ENCODE measurements around the gene C5AR2.
"Not testable (repeated sequence)": the region's sequence is repeated elsewhere in the genome, so short reads cannot be mapped to it uniquely, and the experiment has no call there.

C5AR2 gene
- long read RNA-seq, donor 1, result 0 reads
- long read RNA-seq, donor 2, result 0 reads
- long read RNA-seq, donor 3, result 0 reads
- long read RNA-seq, donor 4, result 0 reads
- long read RNA-seq, donor 5, result 0 reads
- long read RNA-seq, donor 6, result 0 reads
- long read RNA-seq, donor 7, result 0 reads
- long read RNA-seq, donor 8, result 0 reads

DNA sequence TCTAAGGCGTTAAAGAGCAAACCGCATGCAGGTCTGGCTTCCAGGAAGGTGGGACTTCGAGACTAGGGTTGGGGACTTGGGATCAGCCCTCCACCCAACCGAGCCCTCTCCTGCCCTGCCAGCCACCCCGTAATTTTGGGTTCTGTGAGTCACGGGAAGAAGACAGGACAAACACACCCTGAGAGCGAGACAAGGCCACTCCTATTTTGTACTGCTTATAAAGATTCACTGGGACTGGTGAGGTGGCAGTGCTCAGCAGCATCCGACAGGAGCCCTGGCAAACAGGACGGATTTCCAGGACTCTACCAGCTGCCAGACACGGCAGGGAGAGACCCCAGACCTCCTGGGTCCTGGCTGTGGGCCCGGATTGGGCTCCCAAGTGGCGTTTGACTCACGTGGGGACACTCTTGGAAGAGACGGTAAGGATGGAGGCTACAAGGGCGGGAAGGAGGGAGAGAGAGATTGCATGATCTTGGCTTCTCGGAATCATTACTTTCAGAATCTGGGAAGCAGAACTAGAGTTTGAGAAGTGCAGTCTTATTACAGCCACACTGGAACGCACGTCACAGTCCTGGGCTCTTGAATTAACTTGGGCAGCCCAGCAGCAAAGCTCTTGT lies at the start of gene C5AR2:
TSS of gene C5AR2 (plus strand) at position 245 of the 617 bp plus-strand sequence. CDS start 8,625 bp downstream, outside the sequence.
- DNase-seq, result no peak

DNA sequence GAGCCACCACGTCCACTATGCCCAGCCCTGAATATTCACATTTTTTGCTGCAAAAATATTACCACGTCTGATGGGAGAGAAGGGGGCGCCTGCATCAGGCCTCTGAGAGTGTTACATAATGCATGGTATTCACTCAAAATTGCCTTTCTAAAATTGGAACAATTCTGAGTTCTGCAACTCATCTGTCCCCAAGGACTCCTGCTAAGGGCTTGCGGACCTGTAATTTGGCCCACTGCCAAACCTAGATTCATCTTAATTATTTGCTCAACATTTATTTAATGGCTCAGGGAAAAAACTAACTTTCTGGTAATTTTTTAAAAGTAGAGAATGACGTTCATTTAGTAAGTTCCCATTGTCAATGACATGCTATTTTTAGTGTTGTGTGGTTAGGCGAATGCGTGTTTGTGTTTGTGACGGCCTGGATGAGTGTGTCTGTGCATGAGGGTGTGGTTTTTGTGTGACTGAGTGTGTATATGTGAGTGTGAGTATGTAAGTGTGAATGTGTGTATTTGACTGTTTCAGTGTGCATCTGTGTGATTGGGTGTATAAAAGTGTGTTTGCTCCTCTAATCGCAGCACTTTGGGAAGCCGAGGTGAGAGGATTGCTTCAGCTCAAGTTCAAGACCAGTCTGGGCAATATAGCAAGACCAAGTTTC lies 48.4 kb upstream of the C5AR2 start:
- DNase-seq, result no peak

DNA sequence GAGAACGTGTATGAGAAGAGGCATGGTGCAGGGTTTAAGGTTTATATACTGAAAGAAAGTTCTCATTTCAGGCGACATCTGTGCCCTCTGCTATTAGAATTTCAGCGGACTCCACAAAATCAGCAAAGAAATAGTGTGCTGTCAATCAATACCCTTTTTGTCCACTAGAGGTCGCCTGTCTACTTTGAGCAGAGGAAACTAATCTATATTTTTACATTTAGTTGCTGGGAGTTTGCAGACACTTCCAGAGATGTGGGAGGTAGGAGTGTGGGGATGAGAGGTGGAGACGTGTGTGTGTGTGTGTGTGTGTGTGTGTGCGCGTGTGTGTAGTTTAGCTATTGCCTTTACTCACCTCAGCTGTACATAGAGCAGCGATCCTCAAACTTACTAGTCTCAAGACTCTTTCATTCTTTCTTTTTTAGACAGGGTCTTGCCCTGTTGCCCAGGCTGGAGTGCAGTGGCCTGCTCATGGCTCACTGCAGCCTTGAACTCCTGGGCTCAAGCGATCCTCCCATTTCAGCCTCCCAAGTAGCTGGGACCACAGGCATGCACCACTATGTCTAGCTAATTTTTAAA lies 47.6 kb upstream of the C5AR2 start:
- DNase-seq, result peak; percentile 57

DNA sequence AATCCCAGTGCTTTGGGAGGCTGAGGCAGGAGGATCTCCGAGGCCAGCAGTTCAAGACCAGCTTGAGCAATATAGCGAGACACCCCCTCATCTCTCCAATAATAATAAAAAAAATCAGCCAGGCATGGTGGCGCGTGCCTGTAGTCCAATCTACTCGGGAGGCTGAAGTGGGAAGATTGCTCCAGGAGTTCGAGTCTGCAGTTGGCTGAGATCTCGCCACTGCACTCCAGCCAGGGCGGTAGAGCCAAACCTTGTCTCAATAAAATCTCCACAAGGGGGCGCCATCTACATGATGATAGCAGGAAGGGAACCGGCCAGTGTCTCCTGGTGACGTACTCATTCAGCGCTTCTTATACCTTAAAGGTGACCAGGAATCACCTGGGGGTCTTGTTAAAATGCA lies 35.9 kb upstream of the C5AR2 start:
- no peak for DNase-seq

DNA sequence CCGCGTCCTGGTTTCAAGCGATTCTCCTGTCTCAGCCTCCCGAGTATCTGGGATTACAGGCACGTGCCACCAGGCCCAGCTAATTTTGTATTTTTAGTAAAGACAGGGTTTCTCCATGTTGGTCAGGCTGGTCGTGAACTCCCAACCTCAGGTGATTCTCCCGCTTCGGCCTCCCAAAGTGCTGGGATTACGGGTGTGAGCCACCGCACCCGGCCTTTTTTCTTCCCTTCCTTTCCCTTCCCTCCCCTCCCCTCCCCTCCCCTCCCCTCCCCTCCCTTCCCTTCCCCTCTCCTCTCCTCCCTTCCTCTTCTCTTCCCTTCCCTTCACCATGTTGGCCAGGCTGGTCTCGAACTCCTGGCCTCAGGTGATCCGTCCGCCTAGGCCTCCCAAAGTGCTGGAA lies 31.1 kb upstream of the C5AR2 start:
- not testable (repeated sequence) for DNase-seq

DNA sequence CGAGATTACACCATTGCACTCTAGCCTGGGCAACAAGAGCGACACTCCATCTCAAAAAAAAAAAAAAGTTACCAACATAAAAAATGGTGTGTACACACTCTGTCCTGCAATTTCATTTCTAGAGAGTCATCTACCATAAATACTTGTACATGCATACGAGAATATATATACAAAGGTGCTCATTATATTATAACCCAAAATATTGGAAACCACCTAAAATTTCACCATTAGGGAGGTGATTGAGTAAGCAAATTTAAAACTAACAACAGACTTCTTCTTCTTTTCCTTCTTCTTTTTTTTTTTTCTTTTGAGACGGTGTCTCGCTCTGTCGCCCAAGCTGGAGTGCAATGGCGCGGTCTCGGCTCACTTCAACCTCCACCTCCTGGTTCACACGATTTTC lies 29.7 kb upstream of the C5AR2 start:
- no peak for DNase-seq

DNA sequence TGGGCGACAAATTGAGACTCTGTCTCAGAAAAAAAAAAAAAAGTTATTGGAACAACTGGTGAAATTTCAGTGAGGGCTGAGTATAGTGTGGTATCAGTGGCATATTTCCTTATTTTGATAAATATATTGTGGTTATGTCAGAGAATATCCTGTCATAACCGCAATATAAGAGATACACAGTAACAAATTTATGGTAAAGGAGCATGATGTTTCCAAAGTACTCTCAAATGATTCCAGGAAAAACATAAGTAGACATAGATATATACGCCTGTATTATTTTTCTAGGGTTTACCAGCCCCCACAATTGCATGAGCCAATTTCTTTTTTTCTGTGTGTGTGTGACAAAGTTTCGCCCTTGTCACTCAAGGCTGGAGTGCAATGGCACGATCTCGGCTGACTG lies 28.0 kb upstream of the C5AR2 start:
- DNase-seq, result no peak

DNA sequence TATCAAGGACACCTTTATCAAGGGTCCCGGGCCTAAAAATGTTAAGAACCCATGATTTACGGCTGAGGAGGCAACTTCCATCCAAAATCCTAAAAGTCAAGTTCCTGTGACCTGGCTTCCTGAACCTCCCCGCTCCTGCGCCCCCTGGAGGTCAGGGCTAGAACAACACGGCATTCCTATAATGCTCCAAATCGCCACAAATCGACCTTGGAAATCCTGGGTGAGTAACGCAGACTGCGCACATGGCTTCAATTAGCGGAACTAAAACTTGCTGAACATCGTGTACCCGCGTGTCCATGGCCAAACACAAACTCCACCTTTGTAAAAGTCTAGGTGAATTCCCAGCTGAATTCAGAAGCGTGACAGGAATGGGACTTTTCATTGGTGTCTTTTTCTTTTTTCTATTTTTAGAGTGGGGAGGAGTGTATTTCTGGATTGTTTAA lies 26.6 kb upstream of the C5AR2 start:
- peak; percentile 36 for DNase-seq

DNA sequence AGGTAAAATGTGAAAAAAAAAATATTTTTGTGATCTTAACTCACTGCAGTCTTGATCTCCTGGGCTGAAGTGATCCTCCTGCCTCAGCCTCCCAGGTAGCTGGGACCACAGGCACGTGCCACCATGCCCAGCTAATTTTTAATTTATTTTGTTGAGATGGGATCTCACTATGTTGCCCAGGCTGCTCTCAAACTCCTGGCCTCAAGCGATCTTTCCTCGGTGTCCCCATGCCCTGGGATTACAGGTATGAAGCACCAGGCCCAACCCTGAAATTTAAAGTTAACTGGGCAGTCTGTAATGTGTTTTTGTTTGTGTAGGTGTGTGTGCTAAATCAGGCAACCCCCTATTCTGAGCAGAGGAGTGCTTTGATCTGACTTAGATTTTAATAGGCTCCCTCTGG lies 25.7 kb upstream of the C5AR2 start:
- no peak for DNase-seq

DNA sequence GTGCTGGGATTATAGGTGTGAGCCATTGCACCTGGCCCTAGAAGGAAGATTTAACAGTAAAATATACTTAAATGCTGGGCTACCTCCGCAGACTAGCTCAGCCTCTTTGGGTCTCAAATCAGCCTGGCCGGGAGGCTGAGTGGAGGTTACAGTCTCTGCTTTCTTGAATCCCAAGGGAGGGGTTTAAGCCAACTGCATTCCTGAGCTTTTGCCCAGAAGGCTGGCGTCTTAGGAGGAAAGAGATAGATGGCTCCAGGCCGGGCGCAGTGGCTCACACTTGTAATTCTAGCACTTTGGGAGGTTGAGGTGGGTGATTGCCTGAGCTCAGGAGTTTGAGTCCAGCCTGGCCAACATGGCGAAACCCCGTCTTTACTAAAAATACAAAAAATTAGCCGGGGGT lies 22.9 kb upstream of the C5AR2 start:
- DNase-seq, result no peak

DNA sequence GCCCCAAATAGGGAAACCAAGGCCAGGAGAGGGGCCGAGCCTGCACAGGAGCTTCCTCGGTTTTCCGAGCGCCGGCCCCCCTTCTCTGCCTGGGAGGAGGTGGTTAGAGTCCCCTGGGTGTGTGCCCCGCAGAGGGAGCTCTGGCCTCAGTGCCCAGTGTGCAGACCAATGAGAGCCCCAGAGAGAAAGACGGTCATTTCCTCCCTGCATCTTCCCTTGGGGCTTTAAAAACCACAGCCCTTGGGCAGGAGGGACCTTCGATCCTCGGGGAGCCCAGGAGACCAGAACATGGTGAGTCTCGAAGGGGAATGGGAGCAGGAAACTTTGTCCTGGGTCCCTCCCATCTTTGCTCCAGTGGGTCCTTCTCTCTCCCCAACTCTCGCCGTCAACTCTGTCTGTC lies 22.4 kb upstream of the C5AR2 start, which contains the start of gene C5AR1:
TSS of gene C5AR1 (plus strand) at position 254 of the 400 bp plus-strand sequence. CDS start at position 289, 35 bp downstream.
- no peak for DNase-seq

DNA sequence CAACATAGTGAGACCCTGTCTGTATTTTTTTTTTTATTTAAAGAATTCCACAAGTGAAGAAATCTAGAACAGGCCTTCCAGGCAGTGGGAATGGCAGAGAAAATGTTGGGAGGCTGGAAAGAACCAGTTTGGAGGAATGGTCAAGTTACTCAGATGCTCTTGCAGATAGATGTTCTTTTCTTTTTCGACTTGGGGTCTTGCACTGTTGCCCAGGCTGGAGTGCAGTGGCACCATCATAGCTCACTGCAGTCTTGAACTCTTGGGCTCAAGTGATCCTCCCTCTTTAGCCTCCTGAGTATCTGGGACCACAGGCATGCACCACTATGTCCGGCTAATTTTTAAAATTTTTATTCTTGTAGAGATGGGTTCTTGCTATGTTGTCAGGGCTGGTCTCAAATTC lies 21.7 kb upstream of the C5AR2 start:
- no peak for DNase-seq

DNA sequence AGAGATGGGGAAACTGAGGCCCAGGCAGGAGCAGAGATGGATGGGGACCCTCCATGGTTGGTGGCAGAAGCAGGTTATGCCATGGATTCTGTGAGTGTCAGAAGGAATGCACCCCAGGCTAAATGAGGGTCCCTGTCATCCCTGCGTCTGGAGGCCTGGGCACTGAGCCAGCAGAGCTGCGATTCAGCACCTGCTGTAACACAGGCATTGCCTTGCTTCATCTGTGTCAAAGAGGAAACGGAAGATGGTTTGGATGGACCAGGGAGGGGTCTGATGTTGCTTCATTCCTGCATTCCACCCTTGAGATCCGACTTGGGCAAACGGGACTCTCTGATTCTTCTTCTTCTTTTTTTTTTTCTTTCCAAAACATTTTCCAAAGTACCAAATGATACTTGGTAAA lies 21.2 kb upstream of the C5AR2 start:
- DNase-seq, result no peak

DNA sequence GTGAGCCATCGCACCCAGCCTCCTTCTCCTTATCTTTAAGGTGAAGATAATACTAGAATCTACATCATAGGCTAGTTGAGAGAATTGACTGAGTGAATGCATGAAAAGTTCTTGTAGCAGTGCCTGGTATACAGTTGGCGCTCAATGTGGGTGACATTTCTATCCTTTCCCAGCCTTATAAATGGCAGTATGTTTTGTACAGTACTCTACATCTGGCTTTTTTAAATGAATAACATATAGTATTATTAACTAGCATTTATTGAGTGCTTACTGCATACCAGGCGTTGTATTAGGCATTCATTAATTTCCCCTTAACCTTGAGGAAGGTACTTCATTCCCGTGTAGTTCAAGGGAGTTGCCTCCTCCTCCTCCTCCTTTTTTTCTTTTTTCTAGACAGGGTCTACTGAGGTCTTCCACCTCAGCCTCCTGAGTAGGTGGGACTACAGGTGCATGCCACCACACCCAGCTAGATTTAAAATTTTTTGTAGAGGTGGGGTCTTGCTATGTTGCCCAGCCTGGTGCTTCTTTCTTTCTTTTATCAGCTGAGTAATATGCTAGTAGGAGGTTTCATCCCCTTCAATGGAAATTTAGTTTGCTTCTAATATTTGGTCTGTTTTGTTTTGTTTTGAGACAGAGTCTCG lies 19.5 kb upstream of the C5AR2 start:
- DNase-seq, result no peak

DNA sequence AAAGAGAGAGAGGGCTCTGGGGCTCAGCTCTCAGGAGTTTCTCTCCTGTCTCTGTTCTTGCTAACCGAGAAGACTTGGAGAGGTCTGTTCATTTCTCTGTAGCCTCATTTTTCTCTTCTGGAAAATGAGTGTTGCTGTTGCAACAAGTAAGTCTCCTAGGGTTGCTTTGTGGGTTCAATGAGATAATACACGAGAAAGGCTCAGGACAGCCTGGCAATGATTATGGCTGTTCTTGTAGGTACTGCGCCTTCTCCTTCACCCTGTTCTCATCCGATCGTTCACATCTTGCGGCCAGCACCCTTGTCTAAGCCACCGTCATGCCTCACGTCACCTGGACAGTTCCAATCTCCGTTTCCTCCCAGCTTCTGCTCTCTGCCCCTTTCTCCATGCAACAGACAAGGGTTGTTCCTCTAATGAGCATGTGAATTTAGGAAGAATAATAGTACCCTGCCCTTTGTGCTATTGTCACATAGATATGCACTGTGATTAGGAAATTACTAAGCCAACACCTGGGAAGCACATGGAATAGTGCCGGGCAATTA lies 18.1 kb upstream of the C5AR2 start:
- no peak for DNase-seq

DNA sequence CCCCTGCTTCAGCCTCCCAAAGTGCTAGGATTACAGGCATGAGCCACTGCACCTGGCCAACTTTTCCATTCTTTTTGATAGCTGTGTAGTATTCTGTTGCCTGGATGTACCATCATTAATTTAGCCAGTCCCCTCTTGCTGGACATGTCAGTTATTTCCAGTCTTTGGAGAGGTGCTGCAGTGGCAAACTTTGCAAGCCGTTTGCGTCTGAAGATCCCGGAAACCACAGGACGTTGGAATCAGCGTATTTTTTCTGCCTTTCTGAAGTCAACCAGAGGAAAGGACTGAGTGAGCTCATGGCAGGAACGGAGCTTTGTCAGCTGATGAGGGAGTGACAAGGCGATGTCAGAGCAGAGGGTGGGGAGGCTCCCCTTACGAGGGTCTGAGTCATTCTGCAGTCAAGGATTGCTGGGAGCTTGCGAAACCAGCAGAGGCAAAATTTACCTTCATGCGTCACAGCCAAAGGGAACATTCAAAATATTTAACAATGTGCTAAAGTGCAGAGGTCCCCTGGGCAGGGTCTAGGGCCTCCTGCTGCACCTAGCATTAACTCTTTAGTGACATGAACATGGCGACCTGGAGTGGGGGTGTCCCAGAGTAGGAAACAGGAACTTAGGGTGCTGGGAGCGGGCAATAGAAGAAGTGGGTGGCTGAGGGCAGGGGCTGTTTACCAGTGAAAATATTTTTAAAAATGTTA lies 16.7 kb upstream of the C5AR2 start:
- DNase-seq, result no peak

DNA sequence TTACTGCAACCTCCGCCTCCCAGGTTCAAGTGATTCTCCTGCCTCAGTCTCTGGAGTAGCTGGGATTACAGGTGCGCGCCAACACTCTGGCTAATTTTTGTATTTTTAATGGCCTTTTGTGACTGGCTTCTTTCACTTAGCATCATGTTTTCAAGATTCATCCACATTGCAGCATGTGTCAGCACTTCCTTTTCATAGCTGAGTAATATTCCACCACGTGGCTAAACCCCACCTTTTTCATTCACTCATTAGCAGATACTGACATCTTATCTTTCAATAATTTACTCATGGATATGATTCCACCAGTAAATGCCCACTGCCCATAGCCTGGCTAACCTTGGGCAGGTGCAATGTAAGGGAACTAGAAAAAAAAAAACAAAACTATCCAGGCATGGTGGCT lies 15.5 kb upstream of the C5AR2 start:
- DNase-seq, result no peak

DNA sequence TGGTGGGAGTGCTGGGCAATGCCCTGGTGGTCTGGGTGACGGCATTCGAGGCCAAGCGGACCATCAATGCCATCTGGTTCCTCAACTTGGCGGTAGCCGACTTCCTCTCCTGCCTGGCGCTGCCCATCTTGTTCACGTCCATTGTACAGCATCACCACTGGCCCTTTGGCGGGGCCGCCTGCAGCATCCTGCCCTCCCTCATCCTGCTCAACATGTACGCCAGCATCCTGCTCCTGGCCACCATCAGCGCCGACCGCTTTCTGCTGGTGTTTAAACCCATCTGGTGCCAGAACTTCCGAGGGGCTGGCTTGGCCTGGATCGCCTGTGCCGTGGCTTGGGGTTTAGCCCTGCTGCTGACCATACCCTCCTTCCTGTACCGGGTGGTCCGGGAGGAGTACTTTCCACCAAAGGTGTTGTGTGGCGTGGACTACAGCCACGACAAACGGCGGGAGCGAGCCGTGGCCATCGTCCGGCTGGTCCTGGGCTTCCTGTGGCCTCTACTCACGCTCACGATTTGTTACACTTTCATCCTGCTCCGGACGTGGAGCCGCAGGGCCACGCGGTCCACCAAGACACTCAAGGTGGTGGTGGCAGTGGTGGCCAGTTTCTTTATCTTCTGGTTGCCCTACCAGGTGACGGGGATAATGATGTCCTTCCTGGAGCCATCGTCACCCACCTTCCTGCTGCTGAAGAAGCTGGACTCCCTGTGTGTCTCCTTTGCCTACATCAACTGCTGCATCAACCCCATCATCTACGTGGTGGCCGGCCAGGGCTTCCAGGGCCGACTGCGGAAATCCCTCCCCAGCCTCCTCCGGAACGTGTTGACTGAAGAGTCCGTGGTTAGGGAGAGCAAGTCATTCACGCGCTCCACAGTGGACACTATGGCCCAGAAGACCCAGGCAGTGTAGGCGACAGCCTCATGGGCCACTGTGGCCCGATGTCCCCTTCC lies 11.8 kb upstream of the C5AR2 start:
- DNase-seq, result no peak

DNA sequence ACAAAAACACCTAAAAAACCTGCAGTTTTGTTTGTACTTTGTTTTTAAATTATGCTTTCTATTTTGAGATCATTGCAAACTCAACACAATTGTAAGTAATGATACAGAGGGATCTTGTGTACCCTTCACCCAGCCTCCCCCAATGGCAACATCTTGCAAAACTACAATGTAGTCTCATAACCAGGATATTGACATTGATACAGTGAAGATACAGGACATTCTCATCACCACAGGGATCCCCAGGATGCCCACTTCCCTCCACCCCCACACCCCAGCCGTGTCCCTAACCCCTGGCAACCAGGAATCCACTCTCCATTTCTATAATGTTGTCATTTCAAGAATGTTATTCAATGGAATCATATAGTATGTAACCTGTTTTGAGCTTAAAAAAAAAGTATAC lies 10.3 kb upstream of the C5AR2 start:
- no peak for DNase-seq

DNA sequence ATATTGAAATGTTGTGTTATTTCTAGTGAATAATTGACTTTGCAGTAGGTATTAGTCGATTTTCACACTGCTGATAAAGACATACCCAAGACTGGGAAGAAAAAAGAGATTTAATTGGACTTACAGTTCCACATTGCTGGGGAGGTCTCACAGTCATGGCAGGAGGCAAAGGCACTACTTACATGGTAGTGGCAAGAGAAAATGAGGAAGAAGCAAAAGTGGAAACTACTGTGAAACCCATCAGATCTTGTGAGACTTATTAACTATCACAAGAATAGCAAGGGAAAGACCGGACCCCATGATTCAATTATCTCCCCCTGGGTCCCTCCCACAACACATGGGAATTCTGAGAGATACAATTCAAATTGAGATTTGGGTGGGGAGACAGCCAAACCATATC lies 9.9 kb upstream of the C5AR2 start:
- DNase-seq, result no peak

DNA sequence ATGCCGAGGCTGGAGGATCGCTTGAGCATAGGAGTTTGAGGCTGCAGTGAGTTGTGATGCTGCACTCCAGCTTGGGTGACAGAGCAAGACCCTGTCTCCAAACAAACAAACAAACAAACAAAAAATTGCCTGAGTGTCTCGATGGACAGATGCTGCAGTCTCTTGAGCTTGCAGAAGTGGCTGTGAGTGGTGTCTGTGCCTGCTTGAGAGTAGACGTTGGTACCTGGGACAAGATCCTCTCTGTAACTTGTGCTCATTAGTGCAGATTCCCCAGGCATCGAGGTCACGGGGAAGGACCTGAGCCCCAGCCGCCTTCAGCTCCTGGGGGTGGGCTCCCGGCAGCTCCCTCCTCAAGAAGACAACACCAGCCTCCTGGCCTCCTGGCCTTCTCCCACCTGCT lies 8.6 kb upstream of the C5AR2 start:
- DNase-seq, result no peak
